Activated B cell treated with CpG ODN at 0.5 μM for 24 hours (primary cell): ENCODE results near the gene MTM1. TPM values are rescaled to one million over a fixed set of nuclear protein-coding genes. Genes with fewer than 3 reads are reported as not detected.

Experiments
- ATAC-seq: fragments of 200-7000 bp; cut with Tn5 transposase; one replicate; pipeline ENCODE4 v1.10.0; 2021; ENCODE audit warnings: low read depth, mild to moderate bottlenecking, moderate library complexity
- CTCF ChIA-PET: fragments of 350-600 bp; sonication (Branson Sonifier 250); formaldehyde crosslinking; loops from one replicate; lab custom pipeline; 2021; ENCODE audit warnings: antibody characterized with exemption; lab: Charles Lee
- POLR2A ChIA-PET: fragments of 350-600 bp; sonication (Branson Sonifier 250); formaldehyde crosslinking; loops from one replicate; lab custom pipeline; 2021; ENCODE audit warnings: antibody characterized with exemption; lab: Charles Lee
- DNase-seq: peaks from one replicate; pipeline ENCODE4 v3.0.0; 2022
- H3K27ac Mint-ChIP-seq: one replicate; pipeline ENCODE4 v1.8.0; 2020; ENCODE audit warnings: mixed read lengths
- H3K27me3 Mint-ChIP-seq: one replicate; pipeline ENCODE4 v1.8.0; 2021; ENCODE audit warnings: mixed read lengths
- H3K36me3 Mint-ChIP-seq: one replicate; pipeline ENCODE4 v1.8.0; 2021; ENCODE audit warnings: low read depth, mixed read lengths
- H3K4me1 Mint-ChIP-seq: one replicate; pipeline ENCODE4 v1.8.0; 2021; ENCODE audit warnings: mixed read lengths
- H3K4me3 Mint-ChIP-seq: one replicate; pipeline ENCODE4 v1.8.0; 2020; ENCODE audit warnings: mild to moderate bottlenecking, mixed read lengths
- H3K9me3 Mint-ChIP-seq: one replicate; pipeline ENCODE4 v1.8.0; 2020; ENCODE audit warnings: mixed read lengths
- CTCF ChIP-seq: fragments of 200-600 bp; IDR thresholded peaks from one replicate; pipeline ENCODE4 v1.8.0; 2022; ENCODE audit warnings: antibody characterized with exemption, mild to moderate bottlenecking
- intact Hi-C: fragments of 100-400 bp; cut with micrococcal nuclease; formaldehyde crosslinking; loops from one replicate; pipeline ENCODE4 v1.15.1; 2024
- total RNA-seq: library from RNA; stranded (reverse); gene quantifications from 2 replicates; pipeline ENCODE4 v1.2.3, GENCODE V29; 2022

MTM1 gene
- total RNA-seq, 1 donor from 2014 or later: 24.4 TPM

- H3K9me3 Mint-ChIP-seq: no peaks in the 10 kb centered on the region
- H3K36me3 Mint-ChIP-seq: peaks cover 17% of the 10 kb centered on the region
- peak overlapping the region; percentile 48 for H3K4me3 Mint-ChIP-seq
- no peak for TF ChIP-seq CTCF
- intact Hi-C loops: loop anchor here (1.0 to 10.0 kb wide), 3 partner anchors 14 to 1062 kb away; partner anchors contain the start of gene TMEM185A
- ChIA-PET CTCF (interaction anchor here (1.1 to 4.8 kb wide), 2 partner anchors 13 to 19 kb away, joined by 4 to 18 read pairs; no protein-coding TSS in a partner anchor), POLR2A (interaction anchor here (1.0 to 1.5 kb wide), 2 partner anchors 15 to 128 kb away, joined by 3 to 4 read pairs; partner anchors contain the start of gene MTM1)
- no peaks in the 10 kb centered on the region for H3K27me3 Mint-ChIP-seq
- peak overlapping the region; percentile 98 for H3K27ac Mint-ChIP-seq
- peaks cover 74% of the 10 kb centered on the region for H3K4me1 Mint-ChIP-seq
- no peak for DNase-seq
- no peak for ATAC-seq
Measured at GRCh38 chrX:150696331-150696730, 127.9 kb downstream of the MTM1 start.

- H3K27ac Mint-ChIP-seq: peak overlapping the region; percentile 98
- H3K4me3 Mint-ChIP-seq: peak overlapping the region; percentile 55
- no peak for TF ChIP-seq CTCF
- DNase-seq (no peak), ATAC-seq (no peak)
- peaks cover 71% of the 10 kb centered on the region for H3K4me1 Mint-ChIP-seq
- CTCF ChIA-PET: interaction anchor here (1.1 to 4.8 kb wide), 2 partner anchors 13 to 18 kb away, joined by 4 to 18 read pairs; no protein-coding TSS in a partner anchor
- no peaks in the 10 kb centered on the region for H3K27me3 Mint-ChIP-seq
- intact Hi-C loops: loop anchor here (1.0 to 10.0 kb wide), 3 partner anchors 14 to 1062 kb away; partner anchors contain the start of gene TMEM185A
- peaks cover 20% of the 10 kb centered on the region for H3K36me3 Mint-ChIP-seq
- POLR2A ChIA-PET: interaction anchor here (1.0 kb wide), 1 partner anchor 129 kb away, joined by 3 read pairs; the partner anchor contains the start of gene MTM1
- no peaks in the 10 kb centered on the region for H3K9me3 Mint-ChIP-seq
Measured at GRCh38 chrX:150696866-150697265, 128.4 kb downstream of the MTM1 start.

- Mint-ChIP-seq H3K27me3 (no peaks in the 10 kb centered on the region), H3K4me3 (peak overlapping the region; percentile 35), H3K36me3 (peaks cover 20% of the 10 kb centered on the region), H3K4me1 (peaks cover 63% of the 10 kb centered on the region), H3K27ac (peak overlapping the region; percentile 98), H3K9me3 (no peaks in the 10 kb centered on the region)
- intact Hi-C loops: loop anchor here (2.0 to 10.0 kb wide), 2 partner anchors 15 to 1063 kb away; partner anchors contain the start of gene TMEM185A
- CTCF ChIA-PET: interaction anchor here (1.1 kb wide), 1 partner anchor 18 kb away, joined by 3 read pairs; no protein-coding TSS in a partner anchor
- TF ChIP-seq CTCF: no peak
- DNase-seq: no peak
- no peak for ATAC-seq
- POLR2A ChIA-PET: no interaction called here
Measured at GRCh38 chrX:150697641-150698040, 129.2 kb downstream of the MTM1 start.

GRCh38 chrX:150698981-150699380 lies 130.6 kb downstream of the MTM1 start:
- Mint-ChIP-seq H3K36me3 (peaks cover 25% of the 10 kb centered on the region), H3K4me3 (no peak overlapping the region), H3K27me3 (no peaks in the 10 kb centered on the region), H3K9me3 (no peaks in the 10 kb centered on the region), H3K27ac (no peak overlapping the region), H3K4me1 (peaks cover 69% of the 10 kb centered on the region)
- no peak for TF ChIP-seq CTCF
- POLR2A ChIA-PET: interaction anchor here (0.5 kb wide), 1 partner anchor 14 kb away, joined by 3 read pairs; no protein-coding TSS in a partner anchor
- DNase-seq: no peak
- CTCF ChIA-PET: interaction anchor here (1.1 to 2.8 kb wide), 2 partner anchors 15 to 17 kb away, joined by 3 to 12 read pairs; no protein-coding TSS in a partner anchor
- no peak for ATAC-seq
- intact Hi-C loops: loop anchor here (10.0 kb wide), 1 partner anchor 1064 kb away; the partner anchor contains the start of gene TMEM185A

- intact Hi-C loops: no loop called here
- Mint-ChIP-seq H3K4me3 (no peak overlapping the region), H3K36me3 (peaks cover 32% of the 10 kb centered on the region), H3K27me3 (no peaks in the 10 kb centered on the region), H3K4me1 (peaks cover 66% of the 10 kb centered on the region), H3K9me3 (no peaks in the 10 kb centered on the region), H3K27ac (no peak overlapping the region)
- DNase-seq (no peak), ATAC-seq (no peak)
- TF ChIP-seq CTCF: no peak
- ChIA-PET CTCF (interaction anchor here (1.0 to 2.8 kb wide), 5 partner anchors 9 to 760 kb away, joined by 3 to 12 read pairs (median 3); no protein-coding TSS in a partner anchor), POLR2A (no interaction called here)
Measured at GRCh38 chrX:150700107-150700506, 131.7 kb downstream of the MTM1 start.
